AG04449 (cell line): Measurements from ENCODE around the gene SCAMP5.

Experiments used
- CTCF ChIA-PET: fragments of 350-600 bp; formaldehyde crosslinking; extraction: SDS; loops from one replicate; lab custom pipeline; 2021; ENCODE audit warnings: antibody characterized with exemption; lab: Yijun Ruan, JAX
- POLR2A ChIA-PET: fragments of 400-600, 350-600 bp; formaldehyde crosslinking; extraction: SDS; loops from one replicate; lab custom pipeline; 2020; ENCODE audit warnings: antibody characterized with exemption, inconsistent platforms; lab: Yijun Ruan, JAX
- DNase-seq: peaks from one replicate; pipeline ENCODE4 v3.0.0-alpha.2; 2010; ENCODE audit warnings: low read depth, low spot score
- H3K4me3 ChIP-seq: 2 replicates; pipeline ENCODE4 v1.5.1; 2011; ENCODE audit warnings: low read depth, mild to moderate bottlenecking, control low read depth, low read length
- TF ChIP-seq, protein P1 (sequence below): IDR thresholded peaks from one replicate; pipeline ENCODE4 v1.5.1; 2011; ENCODE audit warnings: mild to moderate bottlenecking, moderate library complexity, low read length, control low read depth, inconsistent platforms; ENCODE audit not compliant: insufficient read depth; ENCODE audit errors: missing control alignments

The SCAMP5 gene

DNA sequence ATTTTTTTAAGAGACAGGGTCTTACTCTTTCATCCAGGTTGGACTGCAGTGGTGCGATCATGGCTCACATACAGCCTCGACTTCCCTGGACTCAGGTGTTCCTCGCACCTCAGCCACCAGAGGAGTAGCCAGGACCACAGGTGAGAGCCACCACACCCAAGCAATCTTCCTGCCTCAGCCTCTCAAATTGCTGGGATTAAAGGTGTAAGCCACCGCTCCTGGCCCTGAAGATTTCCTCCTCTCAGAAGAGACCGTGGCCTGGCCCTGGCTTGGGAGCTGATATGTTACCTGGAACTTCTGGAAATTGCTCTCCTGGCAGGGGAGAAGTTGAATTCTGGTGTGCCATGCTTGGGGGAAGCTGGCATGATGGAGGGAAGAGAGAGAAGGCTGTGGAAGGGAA, 64.2 kb downstream of the SCAMP5 start:
- ChIA-PET POLR2A (no interaction called here), CTCF (no interaction called here)
- TF ChIP-seq, protein P1, sequence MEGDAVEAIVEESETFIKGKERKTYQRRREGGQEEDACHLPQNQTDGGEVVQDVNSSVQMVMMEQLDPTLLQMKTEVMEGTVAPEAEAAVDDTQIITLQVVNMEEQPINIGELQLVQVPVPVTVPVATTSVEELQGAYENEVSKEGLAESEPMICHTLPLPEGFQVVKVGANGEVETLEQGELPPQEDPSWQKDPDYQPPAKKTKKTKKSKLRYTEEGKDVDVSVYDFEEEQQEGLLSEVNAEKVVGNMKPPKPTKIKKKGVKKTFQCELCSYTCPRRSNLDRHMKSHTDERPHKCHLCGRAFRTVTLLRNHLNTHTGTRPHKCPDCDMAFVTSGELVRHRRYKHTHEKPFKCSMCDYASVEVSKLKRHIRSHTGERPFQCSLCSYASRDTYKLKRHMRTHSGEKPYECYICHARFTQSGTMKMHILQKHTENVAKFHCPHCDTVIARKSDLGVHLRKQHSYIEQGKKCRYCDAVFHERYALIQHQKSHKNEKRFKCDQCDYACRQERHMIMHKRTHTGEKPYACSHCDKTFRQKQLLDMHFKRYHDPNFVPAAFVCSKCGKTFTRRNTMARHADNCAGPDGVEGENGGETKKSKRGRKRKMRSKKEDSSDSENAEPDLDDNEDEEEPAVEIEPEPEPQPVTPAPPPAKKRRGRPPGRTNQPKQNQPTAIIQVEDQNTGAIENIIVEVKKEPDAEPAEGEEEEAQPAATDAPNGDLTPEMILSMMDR = no peak
- no peak for DNase-seq
- no peak overlapping the region for H3K4me3 ChIP-seq

DNA sequence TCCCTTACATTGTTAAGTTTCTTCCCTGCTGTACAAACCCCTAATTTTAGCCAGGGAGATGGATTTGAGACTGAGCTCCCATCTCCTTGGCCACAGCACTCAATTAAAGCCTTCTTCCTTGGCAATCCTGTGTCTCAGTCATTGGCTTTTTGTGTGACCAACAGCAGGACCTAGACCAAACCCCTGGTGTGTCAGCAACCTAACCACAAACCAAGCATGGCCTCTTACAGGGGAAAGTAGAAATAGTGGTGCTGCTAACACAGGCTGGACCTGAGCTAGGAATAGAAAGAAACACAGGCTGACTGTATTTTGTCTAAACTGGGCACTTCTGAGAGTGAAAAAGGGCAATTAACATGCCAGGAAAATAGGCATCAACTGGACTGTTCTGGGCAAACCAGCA, 65.9 kb downstream of the SCAMP5 start:
- CTCF ChIA-PET = interaction anchor here (1.0 kb wide), 1 partner anchor 31 kb away, joined by 4 read pairs; no protein-coding TSS in a partner anchor
- POLR2A ChIA-PET = no interaction called here
- DNase-seq = no peak
- TF ChIP-seq, protein P1 = no peak
- no peak overlapping the region for H3K4me3 ChIP-seq

DNA sequence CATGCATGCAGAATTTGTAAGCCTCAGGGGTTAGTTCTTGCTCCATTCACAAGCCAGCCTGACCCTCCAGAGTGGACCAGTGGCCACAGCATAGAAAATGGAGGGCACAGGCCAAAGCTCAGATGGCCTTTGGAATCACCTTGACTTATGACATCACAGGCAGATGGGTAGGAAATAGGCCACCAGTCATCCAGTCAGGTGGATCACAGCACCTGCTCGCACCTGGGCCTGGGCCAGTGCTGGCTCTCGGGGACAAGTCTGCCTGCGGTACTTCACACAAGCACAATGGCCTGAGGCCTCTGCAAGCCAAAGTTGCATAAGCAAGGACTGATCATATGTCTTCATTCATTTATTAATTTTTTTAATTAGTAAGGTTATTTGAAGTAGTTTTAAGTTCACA, 67.3 kb downstream of the SCAMP5 start:
- H3K4me3 ChIP-seq = no peak overlapping the region
- DNase-seq = no peak
- ChIA-PET POLR2A (no interaction called here), CTCF (no interaction called here)
- TF ChIP-seq, protein P1 = no peak

DNA sequence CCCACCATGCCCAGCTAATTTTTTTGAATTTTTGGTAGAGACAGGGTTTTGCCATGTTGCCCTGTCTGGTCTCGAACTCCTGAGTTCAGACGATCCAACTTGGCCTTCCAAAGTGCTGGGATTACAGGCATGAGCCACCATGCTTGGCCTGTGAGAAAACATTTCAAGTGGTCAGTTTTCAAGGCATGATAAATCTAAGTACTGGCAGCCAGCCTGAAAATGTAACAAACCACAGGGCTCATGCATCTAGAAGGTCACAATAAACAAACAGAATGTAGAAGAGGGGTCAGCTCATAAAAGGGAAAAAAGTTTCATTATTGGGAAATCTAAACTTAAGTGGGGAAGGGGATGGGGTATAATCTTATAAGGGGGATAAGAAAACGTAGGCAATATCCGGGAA, 68.0 kb downstream of the SCAMP5 start:
- no peak for DNase-seq
- H3K4me3 ChIP-seq = no peak overlapping the region
- POLR2A ChIA-PET = no interaction called here
- CTCF ChIA-PET = no interaction called here
- TF ChIP-seq, protein P1 = no peak

DNA sequence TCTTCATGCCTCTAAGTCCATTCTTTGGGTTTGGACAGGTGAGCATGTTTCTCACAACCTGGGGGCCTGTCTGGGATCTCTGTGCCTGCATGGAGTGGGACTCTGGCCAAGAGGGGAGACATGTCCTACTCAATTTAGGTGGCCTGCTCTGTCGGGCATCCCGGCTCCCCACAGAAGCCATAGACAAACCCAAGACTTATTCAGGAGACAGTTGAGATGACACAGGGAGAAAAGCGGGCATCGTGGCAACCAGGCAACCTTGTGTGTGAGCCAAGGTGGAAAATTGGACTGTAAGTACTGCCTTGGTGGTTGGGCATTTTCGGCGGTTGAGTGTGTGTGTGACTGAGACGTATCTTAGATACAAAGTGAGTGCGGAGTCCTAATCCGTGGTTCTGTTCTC, 68.5 kb downstream of the SCAMP5 start:
- H3K4me3 ChIP-seq = no peak overlapping the region
- TF ChIP-seq, protein P1 = no peak
- ChIA-PET POLR2A (no interaction called here), CTCF (no interaction called here)
- no peak for DNase-seq

DNA sequence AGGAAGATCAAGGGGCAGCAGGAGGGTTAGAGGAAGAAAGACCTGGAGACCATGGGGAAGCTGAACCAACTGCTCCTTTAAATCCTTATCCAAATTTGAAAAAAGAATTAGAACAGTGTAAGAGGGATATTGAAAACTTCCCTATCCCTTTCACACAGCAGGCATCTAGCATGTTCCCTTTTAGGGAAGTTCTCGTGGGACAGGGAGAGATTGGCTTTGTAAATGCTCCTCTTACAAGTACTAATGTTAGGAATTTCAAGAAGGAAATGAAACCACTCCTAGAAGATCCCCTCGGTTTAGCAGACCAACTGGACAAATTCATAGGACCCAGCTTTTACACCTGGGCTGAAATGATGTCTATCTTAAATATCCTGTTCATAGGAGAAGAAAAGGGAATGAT, 69.5 kb downstream of the SCAMP5 start:
- ChIA-PET POLR2A (no interaction called here), CTCF (no interaction called here)
- no peak for DNase-seq
- TF ChIP-seq, protein P1 = no peak
- H3K4me3 ChIP-seq = no peak overlapping the region
